GM12801 (cell line): ENCODE results near the gene WHRN.

Source experiments
- TF ChIP-seq, protein P1 (sequence below): IDR thresholded peaks from one replicate; pipeline ENCODE4 v1.5.1; 2011; ENCODE audit warnings: control low read depth; ENCODE audit not compliant: insufficient read length; ENCODE audit errors: extremely low read depth

Gene WHRN

DNA sequence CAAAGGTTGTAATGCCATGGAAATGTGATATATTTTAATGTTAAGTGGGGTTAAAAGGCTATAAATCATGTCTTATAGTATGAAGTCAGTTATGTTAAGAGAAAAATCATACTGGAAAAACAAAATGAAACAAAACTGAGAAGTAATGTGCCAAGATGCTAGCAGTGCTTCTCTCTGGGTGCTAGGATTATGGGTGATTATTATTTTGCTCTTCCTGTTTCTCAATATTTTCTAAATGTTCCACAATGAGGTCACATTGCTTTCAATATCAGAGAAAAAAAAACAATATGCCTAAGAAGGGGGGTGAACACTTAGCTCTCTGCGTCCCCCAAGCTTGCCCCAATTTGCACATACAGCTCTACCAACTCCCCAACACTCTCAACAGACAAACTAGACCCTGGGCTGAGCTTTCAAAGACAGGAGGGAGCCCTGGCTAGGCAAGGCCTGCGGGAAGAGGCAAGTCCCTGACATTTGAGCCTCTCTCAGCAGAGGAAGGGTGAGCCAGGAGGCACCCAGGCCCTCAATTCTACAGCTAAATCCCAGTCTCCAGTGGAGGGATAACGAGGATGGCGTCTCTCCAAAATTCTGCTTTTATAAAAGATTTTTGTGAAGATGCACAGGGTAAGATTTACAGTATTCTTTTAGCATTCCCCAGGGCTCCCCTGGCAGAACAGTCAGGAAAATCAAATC is 24.4 kb downstream of the WHRN start:
- TF ChIP-seq, protein P1, sequence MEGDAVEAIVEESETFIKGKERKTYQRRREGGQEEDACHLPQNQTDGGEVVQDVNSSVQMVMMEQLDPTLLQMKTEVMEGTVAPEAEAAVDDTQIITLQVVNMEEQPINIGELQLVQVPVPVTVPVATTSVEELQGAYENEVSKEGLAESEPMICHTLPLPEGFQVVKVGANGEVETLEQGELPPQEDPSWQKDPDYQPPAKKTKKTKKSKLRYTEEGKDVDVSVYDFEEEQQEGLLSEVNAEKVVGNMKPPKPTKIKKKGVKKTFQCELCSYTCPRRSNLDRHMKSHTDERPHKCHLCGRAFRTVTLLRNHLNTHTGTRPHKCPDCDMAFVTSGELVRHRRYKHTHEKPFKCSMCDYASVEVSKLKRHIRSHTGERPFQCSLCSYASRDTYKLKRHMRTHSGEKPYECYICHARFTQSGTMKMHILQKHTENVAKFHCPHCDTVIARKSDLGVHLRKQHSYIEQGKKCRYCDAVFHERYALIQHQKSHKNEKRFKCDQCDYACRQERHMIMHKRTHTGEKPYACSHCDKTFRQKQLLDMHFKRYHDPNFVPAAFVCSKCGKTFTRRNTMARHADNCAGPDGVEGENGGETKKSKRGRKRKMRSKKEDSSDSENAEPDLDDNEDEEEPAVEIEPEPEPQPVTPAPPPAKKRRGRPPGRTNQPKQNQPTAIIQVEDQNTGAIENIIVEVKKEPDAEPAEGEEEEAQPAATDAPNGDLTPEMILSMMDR: no peak

DNA sequence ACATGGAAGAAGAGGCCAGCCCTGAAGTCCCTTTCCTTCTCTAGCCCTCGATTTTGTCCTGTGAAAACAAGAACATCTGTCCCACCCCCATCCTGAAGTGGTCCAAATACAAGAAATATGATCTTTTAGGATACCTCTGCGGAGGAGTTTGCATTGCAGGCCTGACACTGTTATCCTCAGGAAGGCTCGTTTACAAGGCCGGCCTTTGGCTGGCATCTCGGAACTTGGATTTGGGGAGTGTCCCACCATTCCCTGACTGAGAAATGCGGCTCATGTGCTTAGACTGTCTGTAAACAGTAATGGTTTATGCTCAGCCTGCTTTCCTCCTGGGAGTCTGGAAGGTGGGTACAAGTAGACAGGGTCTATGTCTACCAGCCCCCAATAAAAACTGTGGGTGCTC is 26.4 kb downstream of the WHRN start:
- TF ChIP-seq, protein P1: no peak

DNA sequence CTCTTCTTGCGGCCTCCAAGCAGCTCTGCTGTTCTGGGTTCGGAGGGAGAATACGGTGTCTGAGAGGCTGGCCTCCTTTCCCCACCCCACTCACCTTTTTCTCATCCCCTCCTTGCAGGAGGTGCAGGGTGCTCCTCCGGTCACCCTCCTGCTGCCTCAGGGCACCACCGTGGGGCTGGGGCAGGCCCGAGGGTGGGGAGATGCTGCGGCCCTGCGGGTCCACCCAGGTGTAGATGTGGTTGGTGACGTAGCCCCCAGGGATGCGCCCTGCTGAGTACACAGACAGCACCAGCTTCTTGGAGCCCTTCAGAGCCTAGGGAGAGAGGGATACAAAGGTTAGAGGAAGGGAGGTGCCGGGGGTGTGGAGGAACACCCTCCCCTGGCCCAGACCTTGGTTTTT is 26.8 kb downstream of the WHRN start:
- TF ChIP-seq, protein P1: no peak

DNA sequence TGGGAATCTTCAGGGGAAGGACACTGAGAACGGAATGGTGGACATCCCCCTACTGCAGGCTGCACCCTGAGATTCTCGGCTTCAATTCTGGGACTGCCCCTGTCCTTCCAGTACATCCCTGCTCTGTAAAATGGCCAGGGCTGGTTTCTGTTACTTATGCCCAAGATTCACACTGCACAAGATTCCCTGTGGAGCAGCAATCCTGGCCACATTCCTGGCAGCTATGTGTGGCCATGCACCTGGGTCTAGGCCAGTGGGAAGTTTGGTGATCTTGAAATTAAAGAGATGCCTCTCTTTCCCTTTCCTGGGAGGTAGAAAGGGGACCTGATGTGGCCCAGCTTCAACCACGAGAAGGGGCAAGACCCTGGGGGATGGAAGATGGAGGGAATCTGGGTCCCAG is 27.6 kb downstream of the WHRN start:
- TF ChIP-seq, protein P1: no peak

DNA sequence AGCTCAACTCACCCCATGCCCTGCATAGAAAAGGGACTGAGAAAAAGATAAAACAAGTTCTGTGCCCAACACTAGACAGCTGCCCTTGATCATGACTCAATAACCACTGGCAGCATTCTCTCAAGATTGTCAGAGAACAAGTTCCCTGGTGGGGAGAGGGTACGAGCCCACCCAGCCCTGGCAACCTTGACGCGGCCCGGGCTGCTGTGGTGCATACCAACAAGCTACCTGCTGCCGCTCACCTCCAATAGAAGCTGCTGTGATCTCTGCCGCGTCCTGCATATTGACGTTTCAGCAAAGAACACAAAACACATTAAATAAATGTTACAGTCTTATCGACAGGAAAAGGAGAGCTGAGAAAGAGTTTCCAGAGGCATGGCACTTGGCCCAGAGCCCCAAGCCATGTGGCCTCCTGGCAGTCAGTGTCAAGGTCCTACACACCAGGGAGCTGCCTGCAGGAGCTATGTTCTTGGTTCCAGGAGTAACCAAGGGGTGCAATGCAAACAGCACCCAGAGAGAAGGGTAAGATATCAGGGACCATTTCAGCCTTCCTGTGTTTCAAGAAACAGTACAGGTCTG is 28.3 kb downstream of the WHRN start:
- TF ChIP-seq, protein P1: no peak

DNA sequence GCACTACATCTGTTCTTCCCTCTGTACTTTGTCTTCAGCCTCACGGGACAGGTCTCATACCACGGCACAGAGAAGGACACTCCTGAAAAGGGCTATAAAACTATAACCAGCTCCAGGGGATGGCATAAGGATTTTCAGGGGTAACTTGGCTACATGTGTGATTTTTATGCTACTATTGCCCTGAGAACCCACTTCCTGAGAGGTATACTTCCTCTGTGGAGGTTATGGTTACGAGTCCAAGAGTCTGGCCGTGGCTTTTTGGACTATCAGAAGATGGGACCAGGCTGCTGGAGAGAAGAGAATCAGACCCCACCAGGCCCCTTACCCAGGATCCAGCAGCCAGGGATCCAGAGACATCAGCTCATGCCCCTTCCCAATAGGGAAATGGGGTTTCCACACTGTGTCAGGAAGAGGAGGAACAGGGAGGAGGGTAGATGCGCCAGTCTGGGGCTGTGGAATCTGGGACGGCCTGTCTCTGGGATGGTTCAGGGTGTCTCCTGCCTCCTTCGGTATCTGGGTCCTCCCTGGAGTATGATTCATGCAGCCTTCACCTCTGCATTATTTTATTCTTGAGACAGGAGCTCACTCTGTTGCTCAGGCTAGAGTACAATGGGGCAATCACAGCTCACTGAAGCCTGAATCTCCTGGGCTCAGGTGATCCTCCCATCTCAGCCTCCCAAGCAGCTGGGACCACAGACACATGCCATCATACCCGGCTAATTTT is 29.7 kb downstream of the WHRN start:
- TF ChIP-seq, protein P1: no peak

DNA sequence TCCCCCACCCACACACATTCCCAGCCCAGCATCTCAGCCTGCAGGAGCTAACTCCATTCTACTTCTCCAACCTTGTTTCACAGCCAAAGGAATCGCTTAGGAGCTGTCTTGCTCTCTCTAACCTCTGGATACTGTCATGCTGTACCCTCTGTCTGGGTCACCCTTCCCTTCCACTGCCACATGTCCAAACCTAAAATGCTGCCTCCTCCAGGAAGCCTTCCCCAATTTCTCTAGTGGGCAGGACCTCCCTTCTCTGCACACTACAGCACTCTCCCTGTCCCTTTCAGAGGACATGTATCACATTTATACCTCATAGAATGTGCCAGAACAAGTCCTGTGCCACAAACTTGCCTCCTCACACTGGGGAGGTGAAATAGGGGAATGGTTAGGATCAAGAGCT is 30.8 kb downstream of the WHRN start:
- TF ChIP-seq, protein P1: no peak
